H9 (cell line): ENCODE measurements around the gene FBXO11. TPM values are rescaled to one million over a fixed set of nuclear protein-coding genes. Genes with fewer than 3 reads are reported as not detected.

ENCODE experiments used
- DNase-seq: peaks from one replicate; pipeline ENCODE4 v3.0.0-alpha.2; 2017
- H2AFZ ChIP-seq: one replicate; pipeline ENCODE4 v1.6.1; 2013; ENCODE audit warnings: mild to moderate bottlenecking, low read length, control low read depth, moderate library complexity
- H2AK5ac ChIP-seq: 2 replicates; pipeline ENCODE4 v1.6.1; 2013; ENCODE audit warnings: low read length, control low read depth, mixed read lengths; ENCODE audit not compliant: insufficient read length
- H2BK120ac ChIP-seq: one replicate; pipeline ENCODE4 v1.6.1; 2013; ENCODE audit warnings: low read depth, mild to moderate bottlenecking, low read length, control low read depth, inconsistent platforms; ENCODE audit not compliant: poor library complexity, severe bottlenecking
- H2BK12ac ChIP-seq: 2 replicates; pipeline ENCODE4 v1.6.1; 2013; ENCODE audit warnings: low read length, control low read depth, mixed read lengths, low read depth; ENCODE audit not compliant: insufficient read length
- H2BK15ac ChIP-seq: 2 replicates; pipeline ENCODE4 v1.6.1; 2013; ENCODE audit warnings: low read depth, low read length, control low read depth
- H2BK20ac ChIP-seq: one replicate; pipeline ENCODE4 v1.6.1; 2013; ENCODE audit warnings: low read depth, mild to moderate bottlenecking, low read length, control low read depth, inconsistent platforms; ENCODE audit not compliant: poor library complexity, severe bottlenecking
- H2BK5ac ChIP-seq: 2 replicates; pipeline ENCODE4 v1.6.1; 2013; ENCODE audit warnings: low read length, control low read depth, mixed read lengths; ENCODE audit not compliant: insufficient read length
- H3K14ac ChIP-seq: 2 replicates; pipeline ENCODE4 v1.6.1; 2013; ENCODE audit warnings: low read length, control low read depth; ENCODE audit not compliant: insufficient read depth
- H3K18ac ChIP-seq: 2 replicates; pipeline ENCODE4 v1.6.1; 2013; ENCODE audit warnings: low read depth, mild to moderate bottlenecking, mixed read lengths, low read length, control low read depth; ENCODE audit not compliant: insufficient read length
- H3K23ac ChIP-seq: 2 replicates; pipeline ENCODE4 v1.6.1; 2013; ENCODE audit warnings: low read length, control low read depth, mixed read lengths, low read depth; ENCODE audit not compliant: insufficient read length
- H3K23me2 ChIP-seq: 2 replicates; pipeline ENCODE4 v1.6.1; 2013; ENCODE audit warnings: low read depth, mild to moderate bottlenecking, mixed read lengths, low read length, control low read depth; ENCODE audit not compliant: insufficient read length, poor library complexity, severe bottlenecking
- H3K27ac ChIP-seq: 2 replicates; pipeline ENCODE4 v1.5.1; 2013; ENCODE audit warnings: low read length, control low read depth, mixed read lengths, low read depth; ENCODE audit not compliant: insufficient read length
- H3K27me3 ChIP-seq: 2 replicates; pipeline ENCODE4 v1.6.1; 2013; ENCODE audit warnings: low read length, control low read depth, inconsistent platforms; ENCODE audit not compliant: insufficient read depth
- H3K4ac ChIP-seq: 2 replicates; pipeline ENCODE4 v1.6.1; 2013; ENCODE audit warnings: low read depth, mild to moderate bottlenecking, control low read depth, inconsistent platforms, low read length, moderate library complexity
- H3K4me1 ChIP-seq: 2 replicates; pipeline ENCODE4 v1.6.1; 2013; ENCODE audit warnings: low read length, control low read depth, inconsistent platforms; ENCODE audit not compliant: insufficient read depth
- H3K4me2 ChIP-seq: 2 replicates; pipeline ENCODE4 v1.6.1; 2013; ENCODE audit warnings: low read length, control low read depth, mixed read lengths; ENCODE audit not compliant: insufficient read length, insufficient read depth
- H3K56ac ChIP-seq: 2 replicates; pipeline ENCODE4 v1.6.1; 2013; ENCODE audit warnings: low read depth, mild to moderate bottlenecking, mixed read lengths, low read length, control low read depth; ENCODE audit not compliant: insufficient read length
- H3K79me1 ChIP-seq: 2 replicates; pipeline ENCODE4 v1.6.1; 2013; ENCODE audit warnings: low read depth, mild to moderate bottlenecking, moderate library complexity, low read length, control low read depth, inconsistent platforms; ENCODE audit not compliant: insufficient read depth, poor library complexity, severe bottlenecking
- H3K79me2 ChIP-seq: 2 replicates; pipeline ENCODE4 v1.6.1; 2013; ENCODE audit warnings: low read length, control low read depth, inconsistent platforms; ENCODE audit not compliant: insufficient read depth
- H3K9ac ChIP-seq: 2 replicates; pipeline ENCODE4 v1.6.1; 2013; ENCODE audit warnings: low read length, control low read depth, mixed read lengths; ENCODE audit not compliant: insufficient read length; ENCODE audit errors: extremely low read depth
- H3K9me3 ChIP-seq: one replicate; pipeline ENCODE4 v1.6.1; 2013; ENCODE audit warnings: low read depth, low read length, inconsistent platforms; ENCODE audit not compliant: control insufficient read depth
- H3T11ph ChIP-seq: one replicate; pipeline ENCODE4 v1.6.1; 2013; ENCODE audit warnings: mild to moderate bottlenecking, low read length, control low read depth, inconsistent platforms
- H4K20me1 ChIP-seq: one replicate; pipeline ENCODE4 v1.6.1; 2013; ENCODE audit not compliant: control insufficient read depth, insufficient read length, insufficient read depth
- H4K5ac ChIP-seq: 2 replicates; pipeline ENCODE4 v1.6.1; 2013; ENCODE audit warnings: low read depth, mild to moderate bottlenecking, mixed read lengths, low read length, control low read depth; ENCODE audit not compliant: insufficient read length
- H4K8ac ChIP-seq: replicated peaks from 2 replicates; pipeline ENCODE4 v1.6.1; 2013; ENCODE audit warnings: low read length, control low read depth, mixed read lengths, low read depth; ENCODE audit not compliant: insufficient read length
- H4K91ac ChIP-seq: 2 replicates; pipeline ENCODE4 v1.6.1; 2013; ENCODE audit warnings: low read depth, mild to moderate bottlenecking, moderate library complexity, mixed read lengths, low read length, control low read depth; ENCODE audit not compliant: insufficient read length
- H3K27ac Mint-ChIP-seq, 3 experiments: 2 replicates in 2 of 3; 3 replicates in 1 of 3; pipeline ENCODE4 v1.8.0; 2020 to 2021; ENCODE audit warnings: mixed read lengths in 3 of 3, mild to moderate bottlenecking in 1 of 3, moderate library complexity in 1 of 3
- H3K27me3 Mint-ChIP-seq: 2 replicates; pipeline ENCODE4 v1.8.0; 2021; ENCODE audit warnings: low read depth, mild to moderate bottlenecking, moderate library complexity, mixed read lengths
- H3K36me3 Mint-ChIP-seq, 3 experiments: 2 replicates in 2 of 3; 3 replicates in 1 of 3; pipeline ENCODE4 v1.8.0; 2020 to 2021; ENCODE audit warnings: low read depth in 3 of 3, mixed read lengths in 3 of 3; ENCODE audit not compliant: insufficient read depth in 1 of 3
- H3K4me1 Mint-ChIP-seq, 2 experiments: 2 replicates each; pipeline ENCODE4 v1.8.0; 2020; ENCODE audit warnings: mixed read lengths in 2 of 2
- H3K4me3 Mint-ChIP-seq, 2 experiments: 2 replicates in 1 of 2; 3 replicates in 1 of 2; pipeline ENCODE4 v1.8.0; 2020 to 2021; ENCODE audit warnings: mild to moderate bottlenecking in 2 of 2, mixed read lengths in 2 of 2, moderate library complexity in 1 of 2
- H3K9me3 Mint-ChIP-seq, 2 experiments: 2 replicates in 1 of 2; 3 replicates in 1 of 2; pipeline ENCODE4 v1.8.0; 2020; ENCODE audit warnings: mild to moderate bottlenecking in 2 of 2, mixed read lengths in 2 of 2, moderate library complexity in 1 of 2
- CTCF ChIP-seq: fragments of 200-600 bp; sonication (generic); conservative IDR thresholded peaks from 3 replicates; pipeline ENCODE4 v1.8.0; 2021; ENCODE audit warnings: antibody characterized with exemption, mild to moderate bottlenecking
- WGBS: extraction: QIAGEN DNeasy Blood & Tissue Kit; methylation state at CpG from one replicate; pipeline ENCODE4 v1.1.7; 2013; ENCODE audit warnings: missing lambda C conversion rate, low lambda C conversion rate, mixed read lengths; ENCODE audit not compliant: insufficient read length; ENCODE audit errors: extremely low coverage; 5-methylcytosine and 5-hydroxymethylcytosine counted together
- total RNA-seq: library from RNA; stranded (reverse); gene quantifications from 2 replicates; pipeline ENCODE4 v1.2.1, GENCODE V29; 2021

Gene FBXO11
- total RNA-seq, 1 experiment from 2014 or later: 68.8 TPM

DNA sequence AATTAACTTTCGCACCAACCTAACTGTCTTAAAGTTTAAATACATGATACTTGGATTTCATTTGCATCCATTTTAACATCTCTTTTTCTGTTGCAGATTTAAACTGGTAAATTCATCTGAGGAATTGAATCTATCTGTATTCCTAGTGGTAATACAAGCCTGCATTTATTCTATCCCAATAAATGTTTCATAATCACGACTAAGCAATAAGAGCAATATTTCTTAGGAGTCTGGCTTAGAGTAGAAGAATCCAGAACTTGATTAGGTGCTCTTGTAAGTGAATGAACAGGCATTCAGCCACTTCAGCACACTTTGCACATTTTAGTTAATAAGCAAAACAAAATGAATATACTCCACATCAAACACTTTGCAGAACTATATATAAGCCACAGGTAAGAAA lies 96.4 kb downstream of the FBXO11 start:
- no peak overlapping the region for H2AFZ ChIP-seq
- WGBS: no CpG with 5 or more reads among the region's 2 CpGs

More for the DNA sequence above, 96.4 kb downstream of the FBXO11 start:
- Histone ChIP-seq H3K4ac (no peak overlapping the region), H3K18ac (no peak overlapping the region), H2BK120ac (no peak overlapping the region), H2BK5ac (no peak overlapping the region), H4K20me1 (no peaks in the 10 kb centered on the region), H3T11ph (no peak overlapping the region), H4K91ac (no peak overlapping the region), H3K9me3 (no peaks in the 10 kb centered on the region), H3K4me1 (no peaks in the 10 kb centered on the region), H3K27ac (no peak overlapping the region), H3K79me1 (no peaks in the 10 kb centered on the region), H2BK15ac (no peak overlapping the region), H3K27me3 (no peaks in the 10 kb centered on the region), H2BK12ac (no peak overlapping the region), H4K5ac (no peak overlapping the region), H2BK20ac (no peak overlapping the region), H3K23ac (no peak overlapping the region), H3K23me2 (no peaks in the 10 kb centered on the region), H3K14ac (no peak overlapping the region), H2AK5ac (no peak overlapping the region), H4K8ac (no peak overlapping the region), H3K9ac (no peak overlapping the region), H3K4me2 (no peak overlapping the region), H3K79me2 (no peaks in the 10 kb centered on the region), H3K56ac (no peak overlapping the region)
- Mint-ChIP-seq H3K27me3 (no peaks in the 10 kb centered on the region), H3K36me3 (peaks cover 22 to 83% (median 57%) of the 10 kb centered on the region in 3 experiments; a peak in 6 of 7 replicates), H3K4me1 (no peaks in the 10 kb centered on the region), H3K4me3 (no peak overlapping the region), H3K27ac (no peak overlapping the region), H3K9me3 (no peaks in the 10 kb centered on the region)
- TF ChIP-seq CTCF: no peak
- DNase-seq: no peak
